Mucosa of descending colon (tissue), 3 donors: Measurements from ENCODE around the gene TRABD2A. TPM values are rescaled to one million over a fixed set of nuclear protein-coding genes. Genes with fewer than 3 reads are reported as not detected.

Source experiments
- ATAC-seq: fragments of 200-7000 bp; cut with Tn5 transposase; one replicate; pipeline ENCODE4 v1.9.1; 2020; ENCODE audit warnings: mild to moderate bottlenecking, moderate library complexity
- DNase-seq, 3 donors: peaks; one replicate each; pipeline ENCODE4 v3.0.0-alpha.2; 2020
- H3K36me3 ChIP-seq: fragments of 200-600 bp; one replicate; pipeline ENCODE4 v1.8.0; 2021; ENCODE audit warnings: low read depth, mild to moderate bottlenecking
- H3K4me1 ChIP-seq: fragments of 200-600 bp; one replicate; pipeline ENCODE4 v1.8.0; 2021; ENCODE audit warnings: low read depth, mild to moderate bottlenecking
- H3K4me3 ChIP-seq: fragments of 200-600 bp; one replicate; pipeline ENCODE4 v1.8.0; 2021; ENCODE audit warnings: mild to moderate bottlenecking
- H3K9me3 ChIP-seq: fragments of 200-600 bp; one replicate; pipeline ENCODE4 v1.8.0; 2021; ENCODE audit warnings: mild to moderate bottlenecking
- intact Hi-C, 2 donors: fragments of 100-400 bp; cut with DNase I in 1 of 2; cut with micrococcal nuclease in 1 of 2; formaldehyde crosslinking; loops; one replicate each; pipeline versions ENCODE4 v1.11.0 to v1.11.1; 2022; cut with DNase I, micrococcal nuclease
- total RNA-seq, 3 donors: library from RNA; stranded (reverse); fragmentation: NEBNext Ultra II Directional in 2 of 3; extraction: Animal tissue kit (Norgen Biotek cat#: 25700) in 2 of 3; gene quantifications; one replicate each; pipeline versions ENCODE4 v1.2.1 to v1.2.4, GENCODE V29; 2021 to 2023
- TF ChIP-seq, protein P1 (sequence below): fragments of 200-600 bp; IDR thresholded peaks from one replicate; pipeline ENCODE4 v1.8.0; 2022; ENCODE audit warnings: antibody characterized with exemption, mild to moderate bottlenecking
- donor health status: DM: no; HTN: no; CAD: no; lungs with moderate emphysema.
- donor health status: DM: no; HTN: no; CAD: no.
- donor health status: DM: no; HTN: yes; CAD: no.

The TRABD2A gene
- total RNA-seq, 3 donors from 2014 or later: 40.2 to 132 (median 63.2) TPM

DNA sequence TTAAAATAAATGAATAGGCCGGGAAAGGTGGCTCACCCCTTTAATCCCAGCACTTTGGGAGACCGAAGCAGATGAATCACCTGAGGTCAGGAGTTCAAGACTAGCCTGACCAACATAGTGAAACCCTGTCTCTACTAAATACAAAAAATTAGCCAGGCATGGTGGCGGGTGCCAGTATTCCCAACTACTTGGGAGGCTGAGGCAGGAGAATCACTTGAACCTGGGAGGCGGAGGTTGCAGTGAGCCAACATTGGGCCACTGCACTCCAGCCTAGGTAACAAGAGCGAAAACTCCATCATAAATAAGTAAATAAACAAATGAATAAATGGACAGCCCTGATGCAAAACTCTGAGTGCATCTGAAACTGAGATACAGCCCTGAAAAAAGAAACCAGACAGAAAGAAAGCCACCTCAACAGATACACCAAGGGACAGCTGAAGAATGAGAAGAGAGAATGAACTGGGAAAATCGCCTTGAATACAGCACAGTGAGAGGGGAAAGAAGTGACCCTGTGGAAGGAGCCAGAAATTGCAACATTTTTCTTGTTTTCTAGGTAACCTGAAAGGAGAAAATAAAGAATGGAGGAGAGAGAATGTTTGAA, 64.4 kb downstream of the TRABD2A start:
- intact Hi-C loops: no loop called here
- TF ChIP-seq, protein P1, sequence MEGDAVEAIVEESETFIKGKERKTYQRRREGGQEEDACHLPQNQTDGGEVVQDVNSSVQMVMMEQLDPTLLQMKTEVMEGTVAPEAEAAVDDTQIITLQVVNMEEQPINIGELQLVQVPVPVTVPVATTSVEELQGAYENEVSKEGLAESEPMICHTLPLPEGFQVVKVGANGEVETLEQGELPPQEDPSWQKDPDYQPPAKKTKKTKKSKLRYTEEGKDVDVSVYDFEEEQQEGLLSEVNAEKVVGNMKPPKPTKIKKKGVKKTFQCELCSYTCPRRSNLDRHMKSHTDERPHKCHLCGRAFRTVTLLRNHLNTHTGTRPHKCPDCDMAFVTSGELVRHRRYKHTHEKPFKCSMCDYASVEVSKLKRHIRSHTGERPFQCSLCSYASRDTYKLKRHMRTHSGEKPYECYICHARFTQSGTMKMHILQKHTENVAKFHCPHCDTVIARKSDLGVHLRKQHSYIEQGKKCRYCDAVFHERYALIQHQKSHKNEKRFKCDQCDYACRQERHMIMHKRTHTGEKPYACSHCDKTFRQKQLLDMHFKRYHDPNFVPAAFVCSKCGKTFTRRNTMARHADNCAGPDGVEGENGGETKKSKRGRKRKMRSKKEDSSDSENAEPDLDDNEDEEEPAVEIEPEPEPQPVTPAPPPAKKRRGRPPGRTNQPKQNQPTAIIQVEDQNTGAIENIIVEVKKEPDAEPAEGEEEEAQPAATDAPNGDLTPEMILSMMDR: no peak
- Histone ChIP-seq H3K36me3 (no peaks in the 10 kb centered on the region), H3K4me3 (no peak overlapping the region), H3K9me3 (no peaks in the 10 kb centered on the region), H3K4me1 (no peaks in the 10 kb centered on the region)
- DNase-seq (no peak), ATAC-seq (no peak)

DNA sequence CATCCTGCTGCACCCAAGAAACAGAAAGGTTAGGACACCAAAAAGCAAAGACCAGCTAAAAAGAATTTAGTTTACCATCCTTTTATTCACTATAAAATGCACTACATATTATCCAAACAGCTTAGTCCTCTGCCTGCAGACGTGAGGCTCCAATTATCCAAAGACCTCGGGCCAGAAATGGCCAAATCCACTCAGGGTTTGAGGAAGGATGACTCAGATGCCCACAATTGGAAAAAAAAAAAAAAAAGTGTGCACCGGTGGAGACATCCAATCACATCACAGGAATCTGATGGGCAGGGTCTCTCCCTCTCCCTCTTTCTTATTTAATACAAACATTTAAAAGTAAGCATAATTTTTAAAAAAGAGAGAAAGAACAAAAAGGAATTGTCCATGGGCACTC, 65.7 kb downstream of the TRABD2A start:
- Histone ChIP-seq H3K4me1 (no peaks in the 10 kb centered on the region), H3K9me3 (no peaks in the 10 kb centered on the region), H3K36me3 (no peaks in the 10 kb centered on the region), H3K4me3 (no peak overlapping the region)
- ATAC-seq (no peak), DNase-seq (no peak)
- intact Hi-C loops: no loop called here
- TF ChIP-seq, protein P1: no peak

DNA sequence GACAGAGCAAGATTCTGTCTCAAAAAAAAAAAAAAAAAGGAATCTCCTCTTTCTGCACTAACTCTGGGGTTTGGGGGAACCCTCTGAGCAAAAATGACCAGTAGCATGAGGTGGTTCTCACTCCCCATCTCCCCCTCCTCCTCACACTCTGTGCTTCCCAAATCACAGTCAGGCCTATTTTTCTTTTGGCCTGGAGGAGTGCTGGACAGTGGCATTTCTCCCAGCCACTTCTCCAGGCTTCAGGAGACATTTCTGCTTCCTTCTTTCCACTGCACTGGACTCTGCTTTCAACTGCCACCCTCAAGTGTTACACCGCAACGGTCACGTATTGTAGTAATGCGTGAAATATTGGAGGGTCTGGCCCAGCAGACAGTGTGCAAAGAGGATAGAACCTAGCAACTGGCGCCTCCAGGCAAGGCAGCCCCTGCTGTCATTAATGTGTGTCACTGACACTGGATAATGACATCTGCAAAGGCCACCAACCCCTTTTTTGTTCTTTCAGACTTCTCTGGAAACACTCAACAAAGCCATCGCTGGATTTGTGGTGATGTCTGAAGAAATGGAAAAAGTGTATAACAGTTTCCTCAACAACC, 68.9 kb downstream of the TRABD2A start:
- Histone ChIP-seq H3K9me3 (no peaks in the 10 kb centered on the region), H3K36me3 (no peaks in the 10 kb centered on the region), H3K4me1 (no peaks in the 10 kb centered on the region), H3K4me3 (no peak overlapping the region)
- DNase-seq (no peak), ATAC-seq (no peak)
- intact Hi-C loops: no loop called here
- TF ChIP-seq, protein P1: no peak

DNA sequence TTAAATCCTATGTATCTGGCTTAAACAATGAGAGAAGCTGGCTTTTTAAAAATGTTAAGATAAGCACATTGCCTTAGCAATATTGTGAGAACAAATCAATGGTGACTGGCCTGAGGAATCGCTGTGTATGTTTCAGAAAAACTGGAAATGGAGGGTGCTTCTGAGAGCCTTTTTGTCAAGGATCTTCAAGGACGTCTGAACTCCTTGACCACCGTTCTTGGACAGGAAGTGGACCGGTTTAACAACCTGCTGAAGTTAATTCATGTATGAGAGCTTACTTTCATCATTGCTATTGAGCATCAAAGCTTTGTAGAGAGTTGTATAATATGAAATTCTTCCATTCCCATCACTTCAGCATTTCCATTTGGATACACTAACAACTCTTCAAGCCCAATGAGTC, 72.6 kb downstream of the TRABD2A start:
- TF ChIP-seq, protein P1: no peak
- Histone ChIP-seq H3K4me3 (no peak overlapping the region), H3K4me1 (no peaks in the 10 kb centered on the region), H3K9me3 (no peaks in the 10 kb centered on the region), H3K36me3 (no peaks in the 10 kb centered on the region)
- no peak for ATAC-seq
- intact Hi-C loops: no loop called here
- no peak for DNase-seq

DNA sequence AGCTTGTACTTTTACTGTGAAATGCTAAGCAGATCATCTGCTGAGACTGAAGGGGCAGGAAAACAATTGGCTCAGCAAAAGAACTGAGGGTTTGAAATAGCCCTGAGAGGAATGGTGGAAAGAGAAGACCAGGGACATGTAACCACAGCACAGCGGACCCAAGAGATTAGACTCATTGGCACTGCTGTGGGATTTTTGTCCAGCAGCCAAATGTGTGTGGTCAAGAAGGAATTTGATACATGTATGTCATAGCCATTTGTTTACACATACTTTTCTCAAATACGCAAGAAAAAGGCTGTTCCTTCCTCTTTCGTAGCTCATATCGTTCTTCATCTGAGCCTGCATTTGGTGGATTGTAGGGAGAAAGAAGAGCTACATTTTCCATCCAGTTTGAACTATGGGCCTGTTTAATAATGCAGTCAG, 73.8 kb downstream of the TRABD2A start:
- Histone ChIP-seq H3K9me3 (peaks cover 6% of the 10 kb centered on the region), H3K4me3 (no peak overlapping the region), H3K36me3 (no peaks in the 10 kb centered on the region), H3K4me1 (no peaks in the 10 kb centered on the region)
- DNase-seq: no peak
- intact Hi-C loops: no loop called here
- ATAC-seq: peak; percentile 34
- TF ChIP-seq, protein P1: no peak
